ENCODE results near the gene PTCH1. TPM values are rescaled to one million over a fixed set of nuclear protein-coding genes. Genes with fewer than 3 reads are reported as not detected.

PTCH1 gene
- total RNA-seq, 1 donor from 2014 or later = 24.1 TPM

- peaks cover 28% of the 10 kb centered on the region for H3K36me3 Mint-ChIP-seq (ENCODE audit: low read depth, unreplicated experiment)
- H3K4me1 Mint-ChIP-seq (ENCODE audit: unreplicated experiment) = peaks cover 15% of the 10 kb centered on the region
- H3K4me3 Mint-ChIP-seq (ENCODE audit: unreplicated experiment) = no peak overlapping the region
- no peak for DNase-seq (ENCODE audit: low spot score)
- H3K9me3 Mint-ChIP-seq (ENCODE audit: unreplicated experiment) = no peaks in the 10 kb centered on the region
- H3K27ac Mint-ChIP-seq (ENCODE audit: unreplicated experiment) = no peak overlapping the region
- H3K27me3 Mint-ChIP-seq (ENCODE audit: unreplicated experiment) = peaks cover 15% of the 10 kb centered on the region
- no peak for TF ChIP-seq CTCF (IDR thresholded peaks at IDR 0.05; ENCODE audit: unreplicated experiment)
Observed at GRCh38 chr9:95429948-95430620, 86.7 kb downstream of the PTCH1 start.

- no peak for DNase-seq (ENCODE audit: low spot score)
- no peak for TF ChIP-seq CTCF (IDR thresholded peaks at IDR 0.05; ENCODE audit: unreplicated experiment)
- H3K9me3 Mint-ChIP-seq (ENCODE audit: unreplicated experiment) = no peaks in the 10 kb centered on the region
- peaks cover 15% of the 10 kb centered on the region for H3K4me1 Mint-ChIP-seq (ENCODE audit: unreplicated experiment)
- peaks cover 11% of the 10 kb centered on the region for H3K27me3 Mint-ChIP-seq (ENCODE audit: unreplicated experiment)
- peaks cover 22% of the 10 kb centered on the region for H3K36me3 Mint-ChIP-seq (ENCODE audit: low read depth, unreplicated experiment)
- H3K27ac Mint-ChIP-seq (ENCODE audit: unreplicated experiment) = no peak overlapping the region
- H3K4me3 Mint-ChIP-seq (ENCODE audit: unreplicated experiment) = no peak overlapping the region
Observed at GRCh38 chr9:95429096-95429495, 87.7 kb downstream of the PTCH1 start.

- peak overlapping the region; percentile 85 for H3K4me3 Mint-ChIP-seq (ENCODE audit: unreplicated experiment)
- DNase-seq (ENCODE audit: low spot score) = peak; percentile 12
- H3K36me3 Mint-ChIP-seq (ENCODE audit: low read depth, unreplicated experiment) = peaks cover 38% of the 10 kb centered on the region
- no peak for TF ChIP-seq CTCF (IDR thresholded peaks at IDR 0.05; ENCODE audit: unreplicated experiment)
- H3K4me1 Mint-ChIP-seq (ENCODE audit: unreplicated experiment) = peaks cover 15% of the 10 kb centered on the region
- H3K9me3 Mint-ChIP-seq (ENCODE audit: unreplicated experiment) = peaks cover 11% of the 10 kb centered on the region
- H3K27me3 Mint-ChIP-seq (ENCODE audit: unreplicated experiment) = peaks cover 9% of the 10 kb centered on the region
- H3K27ac Mint-ChIP-seq (ENCODE audit: unreplicated experiment) = peak overlapping the region; percentile 24
Observed at GRCh38 chr9:95425910-95426551, 90.7 kb downstream of the PTCH1 start.

GRCh38 chr9:95422650-95423049, 94.1 kb downstream of the PTCH1 start:
- no peak overlapping the region for H3K4me3 Mint-ChIP-seq (ENCODE audit: unreplicated experiment)
- no peak for TF ChIP-seq CTCF (IDR thresholded peaks at IDR 0.05; ENCODE audit: unreplicated experiment)
- no peak for DNase-seq (ENCODE audit: low spot score)
- H3K4me1 Mint-ChIP-seq (ENCODE audit: unreplicated experiment) = peaks cover 15% of the 10 kb centered on the region
- H3K27ac Mint-ChIP-seq (ENCODE audit: unreplicated experiment) = no peak overlapping the region
- peaks cover 23% of the 10 kb centered on the region for H3K36me3 Mint-ChIP-seq (ENCODE audit: low read depth, unreplicated experiment)
- peaks cover 4% of the 10 kb centered on the region for H3K27me3 Mint-ChIP-seq (ENCODE audit: unreplicated experiment)
- H3K9me3 Mint-ChIP-seq (ENCODE audit: unreplicated experiment) = peaks cover 11% of the 10 kb centered on the region

GRCh38 chr9:95420518-95420917, 96.3 kb downstream of the PTCH1 start:
- Mint-ChIP-seq H3K4me3 (ENCODE audit: unreplicated experiment) (no peak overlapping the region), H3K9me3 (ENCODE audit: unreplicated experiment) (peaks cover 11% of the 10 kb centered on the region), H3K27me3 (ENCODE audit: unreplicated experiment) (no peaks in the 10 kb centered on the region), H3K27ac (ENCODE audit: unreplicated experiment) (no peak overlapping the region), H3K36me3 (ENCODE audit: low read depth, unreplicated experiment) (peaks cover 20% of the 10 kb centered on the region), H3K4me1 (ENCODE audit: unreplicated experiment) (peaks cover under 1% of the 10 kb centered on the region)
- DNase-seq (ENCODE audit: low spot score) = no peak
- no peak for TF ChIP-seq CTCF (IDR thresholded peaks at IDR 0.05; ENCODE audit: unreplicated experiment)
